ENCODE data around the gene ATP13A3.

GRCh38 chr3:194382892-194383223 lies 103.9 kb downstream of the ATP13A3 start:
- TF ChIP-seq CTCF (IDR thresholded peaks at IDR 0.05; ENCODE audit: low read depth, low read length, missing input control) (no peak), JUND (IDR thresholded peaks at IDR 0.05) (no peak), YY1 (IDR thresholded peaks at IDR 0.05) (no peak), TAF1 (conservative IDR thresholded peaks at IDR 0.05) (no peak), RXRA (IDR thresholded peaks at IDR 0.05) (no peak), GABPA (IDR thresholded peaks at IDR 0.05 in 1 of 2, conservative IDR thresholded peaks at IDR 0.05 in 1 of 2) (no peak), HNF4A (conservative IDR thresholded peaks at IDR 0.05) (no peak), FOXA1 (IDR thresholded peaks at IDR 0.05) (no peak), HNF4G (IDR thresholded peaks at IDR 0.05) (no peak), SP1 (IDR thresholded peaks at IDR 0.05) (no peak)
- TF ChIP-seq, protein P1, sequence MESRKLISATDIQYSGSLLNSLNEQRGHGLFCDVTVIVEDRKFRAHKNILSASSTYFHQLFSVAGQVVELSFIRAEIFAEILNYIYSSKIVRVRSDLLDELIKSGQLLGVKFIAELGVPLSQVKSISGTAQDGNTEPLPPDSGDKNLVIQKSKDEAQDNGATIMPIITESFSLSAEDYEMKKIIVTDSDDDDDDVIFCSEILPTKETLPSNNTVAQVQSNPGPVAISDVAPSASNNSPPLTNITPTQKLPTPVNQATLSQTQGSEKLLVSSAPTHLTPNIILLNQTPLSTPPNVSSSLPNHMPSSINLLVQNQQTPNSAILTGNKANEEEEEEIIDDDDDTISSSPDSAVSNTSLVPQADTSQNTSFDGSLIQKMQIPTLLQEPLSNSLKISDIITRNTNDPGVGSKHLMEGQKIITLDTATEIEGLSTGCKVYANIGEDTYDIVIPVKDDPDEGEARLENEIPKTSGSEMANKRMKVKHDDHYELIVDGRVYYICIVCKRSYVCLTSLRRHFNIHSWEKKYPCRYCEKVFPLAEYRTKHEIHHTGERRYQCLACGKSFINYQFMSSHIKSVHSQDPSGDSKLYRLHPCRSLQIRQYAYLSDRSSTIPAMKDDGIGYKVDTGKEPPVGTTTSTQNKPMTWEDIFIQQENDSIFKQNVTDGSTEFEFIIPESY (IDR thresholded peaks at IDR 0.05): no peak
- TF ChIP-seq, protein P2, sequence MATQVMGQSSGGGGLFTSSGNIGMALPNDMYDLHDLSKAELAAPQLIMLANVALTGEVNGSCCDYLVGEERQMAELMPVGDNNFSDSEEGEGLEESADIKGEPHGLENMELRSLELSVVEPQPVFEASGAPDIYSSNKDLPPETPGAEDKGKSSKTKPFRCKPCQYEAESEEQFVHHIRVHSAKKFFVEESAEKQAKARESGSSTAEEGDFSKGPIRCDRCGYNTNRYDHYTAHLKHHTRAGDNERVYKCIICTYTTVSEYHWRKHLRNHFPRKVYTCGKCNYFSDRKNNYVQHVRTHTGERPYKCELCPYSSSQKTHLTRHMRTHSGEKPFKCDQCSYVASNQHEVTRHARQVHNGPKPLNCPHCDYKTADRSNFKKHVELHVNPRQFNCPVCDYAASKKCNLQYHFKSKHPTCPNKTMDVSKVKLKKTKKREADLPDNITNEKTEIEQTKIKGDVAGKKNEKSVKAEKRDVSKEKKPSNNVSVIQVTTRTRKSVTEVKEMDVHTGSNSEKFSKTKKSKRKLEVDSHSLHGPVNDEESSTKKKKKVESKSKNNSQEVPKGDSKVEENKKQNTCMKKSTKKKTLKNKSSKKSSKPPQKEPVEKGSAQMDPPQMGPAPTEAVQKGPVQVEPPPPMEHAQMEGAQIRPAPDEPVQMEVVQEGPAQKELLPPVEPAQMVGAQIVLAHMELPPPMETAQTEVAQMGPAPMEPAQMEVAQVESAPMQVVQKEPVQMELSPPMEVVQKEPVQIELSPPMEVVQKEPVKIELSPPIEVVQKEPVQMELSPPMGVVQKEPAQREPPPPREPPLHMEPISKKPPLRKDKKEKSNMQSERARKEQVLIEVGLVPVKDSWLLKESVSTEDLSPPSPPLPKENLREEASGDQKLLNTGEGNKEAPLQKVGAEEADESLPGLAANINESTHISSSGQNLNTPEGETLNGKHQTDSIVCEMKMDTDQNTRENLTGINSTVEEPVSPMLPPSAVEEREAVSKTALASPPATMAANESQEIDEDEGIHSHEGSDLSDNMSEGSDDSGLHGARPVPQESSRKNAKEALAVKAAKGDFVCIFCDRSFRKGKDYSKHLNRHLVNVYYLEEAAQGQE (IDR thresholded peaks at IDR 0.05): no peak
